ENCODE results near the gene GAPT.
A peak's percentile ranks its signal among the peaks of the same experiment; 100 is the strongest.

GAPT gene

GRCh38 chr5:58456486-58456885, 34.7 kb upstream of the GAPT start:
- TF ChIP-seq CTCF (IDR thresholded peaks at IDR 0.05; ENCODE audit: extremely low read depth, missing control alignments) = no peak
- DNase-seq (ENCODE audit: low spot score) = no peak

GRCh38 chr5:58457050-58457449, 34.2 kb upstream of the GAPT start:
- DNase-seq (ENCODE audit: low spot score) = no peak
- no peak for TF ChIP-seq CTCF (IDR thresholded peaks at IDR 0.05; ENCODE audit: extremely low read depth, missing control alignments)

- no peak for DNase-seq (ENCODE audit: low spot score)
These were observed 33.0 kb upstream of the GAPT start for GRCh38 chr5:58458141-58458742.

GRCh38 chr5:58458743-58459145, 32.5 kb upstream of the GAPT start:
- no peak for DNase-seq (ENCODE audit: low spot score)
- TF ChIP-seq CTCF (IDR thresholded peaks at IDR 0.05; ENCODE audit: extremely low read depth, missing control alignments) = no peak

More at GRCh38 chr5:58458141-58458742, 33.0 kb upstream of the GAPT start:
- TF ChIP-seq CTCF (IDR thresholded peaks at IDR 0.05; ENCODE audit: extremely low read depth, missing control alignments) = no peak

- DNase-seq (ENCODE audit: low spot score) = peak; percentile 7
- TF ChIP-seq CTCF (IDR thresholded peaks at IDR 0.05; ENCODE audit: extremely low read depth, missing control alignments) = no peak
These were observed 31.9 kb upstream of the GAPT start for GRCh38 chr5:58459146-58460001.

- peak; percentile 92 for DNase-seq (ENCODE audit: low spot score)
These were observed 31.1 kb upstream of the GAPT start, which contains the start of gene PLK2 for GRCh38 chr5:58460002-58460731. TSS of gene PLK2 (minus strand) at chr5:58460086. CDS start at chr5:58459959, 127 bp downstream.

More at GRCh38 chr5:58460002-58460731, 31.1 kb upstream of the GAPT start, which contains the start of gene PLK2:
- TF ChIP-seq CTCF (IDR thresholded peaks at IDR 0.05; ENCODE audit: extremely low read depth, missing control alignments) = peak; percentile 35

Measured in GM20000 (cell line).